Activated T-helper 1 cell treated with anti-CD3 and anti-CD28 coated beads, Interleukin-12 subunit alpha, Interleukin-12 subunit beta, Interleukin-2, Interleukin-4 antibody, amounts not matched to agents 30 ng/mL and 10 ng/mL and 1 ng/mL, durations not matched to agents 14 hours and 24 hours and 36 hours (primary cell): Measurements from ENCODE around the gene PLPP4. TPM values are rescaled to one million over a fixed set of nuclear protein-coding genes. Genes with fewer than 3 reads are reported as not detected.

Experiments used
- DNase-seq: peaks from one replicate; pipeline ENCODE4 v3.0.0; 2021; ENCODE audit warnings: low spot score
- H3K27ac Mint-ChIP-seq: one replicate; pipeline ENCODE4 v1.8.0; 2021; ENCODE audit warnings: mild to moderate bottlenecking, mixed read lengths
- H3K27me3 Mint-ChIP-seq: one replicate; pipeline ENCODE4 v1.8.0; 2022; ENCODE audit warnings: mild to moderate bottlenecking, moderate library complexity, mixed read lengths; ENCODE audit not compliant: insufficient read depth
- H3K36me3 Mint-ChIP-seq: one replicate; pipeline ENCODE4 v1.8.0; 2021; ENCODE audit warnings: low read depth, mixed read lengths
- H3K4me1 Mint-ChIP-seq: one replicate; pipeline ENCODE4 v1.8.0; 2021; ENCODE audit warnings: low read depth, mixed read lengths
- H3K4me3 Mint-ChIP-seq: one replicate; pipeline ENCODE4 v1.8.0; 2021; ENCODE audit warnings: mild to moderate bottlenecking, moderate library complexity, mixed read lengths
- H3K9me3 Mint-ChIP-seq: one replicate; pipeline ENCODE4 v1.8.0; 2021; ENCODE audit warnings: mixed read lengths
- intact Hi-C: fragments of 100-400 bp; cut with micrococcal nuclease; formaldehyde crosslinking; loops from one replicate; pipeline ENCODE4 v1.15.1; 2024
- total RNA-seq: library from RNA; stranded (reverse); gene quantifications from 2 replicates; pipeline ENCODE4 v1.2.3, GENCODE V29; 2022

PLPP4 gene
- total RNA-seq, 1 donor from 2014 or later, result not detected

DNA sequence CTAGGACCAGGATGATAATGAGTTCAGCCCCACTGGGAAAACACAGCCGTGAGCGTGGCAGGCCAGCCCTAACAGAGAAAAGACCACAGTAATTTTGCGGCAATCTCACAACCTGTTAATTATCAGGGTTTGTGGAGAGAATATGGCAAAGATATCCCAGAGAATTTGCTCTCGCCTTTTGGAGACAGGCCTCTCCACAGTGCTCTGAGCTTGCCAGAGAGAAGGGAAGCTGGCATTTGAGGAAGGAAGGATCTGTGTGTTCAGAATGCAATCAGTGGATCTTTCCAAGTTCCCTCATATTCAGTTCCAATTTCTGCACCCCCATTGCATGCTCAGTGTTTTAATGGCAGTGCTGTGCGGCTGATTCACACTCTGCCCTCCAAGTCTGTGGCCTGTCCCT is 60.2 kb downstream of the PLPP4 start:
- Mint-ChIP-seq H3K4me3 (no peak overlapping the region), H3K27ac (no peak overlapping the region), H3K9me3 (no peaks in the 10 kb centered on the region), H3K27me3 (no peaks in the 10 kb centered on the region), H3K36me3 (no peaks in the 10 kb centered on the region), H3K4me1 (no peaks in the 10 kb centered on the region)
- intact Hi-C loops, result no loop called here
- no peak for DNase-seq

DNA sequence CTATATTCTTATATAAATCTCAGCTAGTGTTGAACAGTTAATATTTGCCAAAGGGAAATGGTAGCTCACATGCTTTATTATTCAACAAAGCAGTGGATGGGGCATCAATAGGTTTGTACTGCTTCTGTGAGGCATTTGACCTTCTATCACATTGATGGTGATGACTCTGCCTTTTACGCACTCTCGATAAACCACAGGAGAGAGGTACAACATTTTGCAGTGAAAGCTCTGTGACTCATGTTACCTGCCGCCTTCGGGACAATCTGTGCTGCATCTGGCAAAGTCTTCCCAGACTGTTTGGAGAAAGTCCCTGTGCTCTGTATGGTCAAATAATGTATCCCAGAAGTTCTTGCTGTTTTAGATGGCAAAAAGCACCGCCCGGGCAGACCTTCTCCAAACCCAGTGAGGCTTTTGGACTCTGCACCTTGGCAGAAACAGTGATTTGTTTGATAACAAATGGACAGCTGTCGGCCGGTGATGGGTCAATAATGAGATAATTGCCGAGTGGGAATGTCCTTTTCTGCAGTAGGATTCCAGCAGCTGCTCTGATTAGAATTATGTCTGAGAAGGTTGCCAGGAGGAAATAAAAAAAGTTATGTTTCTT is 61.0 kb downstream of the PLPP4 start:
- Mint-ChIP-seq H3K4me3 (no peak overlapping the region), H3K36me3 (no peaks in the 10 kb centered on the region), H3K27ac (no peak overlapping the region), H3K4me1 (no peaks in the 10 kb centered on the region), H3K27me3 (no peaks in the 10 kb centered on the region), H3K9me3 (no peaks in the 10 kb centered on the region)
- DNase-seq, result no peak
- intact Hi-C loops, result no loop called here

DNA sequence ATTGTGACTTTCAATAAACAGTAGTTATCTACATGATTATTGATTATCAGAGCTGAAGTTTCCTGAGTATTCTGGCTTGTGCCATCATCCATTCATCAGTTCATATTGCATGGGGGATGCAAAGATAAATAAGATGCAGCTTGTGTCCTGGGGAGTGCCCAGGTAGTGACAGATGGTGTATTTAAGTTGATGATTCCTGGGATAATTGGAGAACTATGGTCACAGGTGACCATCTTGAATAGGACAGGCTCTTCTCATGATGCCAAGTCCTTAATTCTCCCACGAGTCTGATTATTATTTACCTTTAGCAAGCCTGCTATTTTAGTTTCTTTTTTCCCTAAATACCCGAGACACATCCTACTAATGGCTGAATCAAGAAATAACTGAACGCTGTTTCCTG is 64.9 kb downstream of the PLPP4 start:
- intact Hi-C loops, result no loop called here
- Mint-ChIP-seq H3K4me1 (no peaks in the 10 kb centered on the region), H3K36me3 (no peaks in the 10 kb centered on the region), H3K4me3 (no peak overlapping the region), H3K27me3 (no peaks in the 10 kb centered on the region), H3K9me3 (no peaks in the 10 kb centered on the region), H3K27ac (no peak overlapping the region)
- DNase-seq, result no peak

DNA sequence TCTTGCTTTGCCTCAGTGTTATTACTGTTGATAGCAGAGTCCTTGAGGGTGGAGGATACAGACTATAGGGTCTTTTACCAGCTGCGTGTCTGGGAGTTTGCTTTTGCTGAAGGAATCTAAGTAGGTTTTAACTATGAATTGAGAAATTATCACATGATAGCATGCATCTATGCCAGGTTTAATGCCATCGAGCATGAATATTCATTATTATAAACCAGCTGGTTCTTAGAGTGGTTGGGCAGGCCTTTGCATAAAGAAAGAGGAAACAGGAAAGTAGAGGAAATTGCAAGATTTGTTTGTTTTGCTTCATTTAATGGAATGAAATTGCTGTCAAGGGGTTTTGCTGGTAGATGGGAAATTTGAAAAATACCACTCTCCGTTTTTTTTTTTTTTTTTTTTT is 70.7 kb downstream of the PLPP4 start:
- H3K36me3 Mint-ChIP-seq, result no peaks in the 10 kb centered on the region
- no peaks in the 10 kb centered on the region for H3K4me1 Mint-ChIP-seq
- no peak overlapping the region for H3K4me3 Mint-ChIP-seq
- intact Hi-C loops, result no loop called here
- H3K27me3 Mint-ChIP-seq, result no peaks in the 10 kb centered on the region
- DNase-seq, result no peak
- no peaks in the 10 kb centered on the region for H3K9me3 Mint-ChIP-seq
- no peak overlapping the region for H3K27ac Mint-ChIP-seq

DNA sequence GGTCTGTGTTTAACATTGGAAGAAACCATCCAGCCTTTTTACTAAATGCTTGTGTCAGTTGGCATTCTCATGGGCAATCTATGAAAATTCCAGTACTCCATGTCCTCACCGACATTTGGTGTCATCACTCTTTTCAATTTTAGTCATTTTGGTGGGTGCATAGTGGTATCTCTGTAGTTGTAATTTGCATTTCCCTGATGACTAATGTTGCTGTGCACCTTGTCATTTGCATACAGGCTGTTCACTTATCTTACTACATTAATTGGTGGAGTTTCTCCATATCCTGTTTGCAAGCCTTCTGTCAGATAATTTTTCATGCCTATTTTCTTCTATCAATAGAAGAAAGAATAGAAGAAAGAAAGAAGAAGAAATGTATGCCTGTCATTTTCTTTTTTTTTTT is 73.7 kb downstream of the PLPP4 start:
- H3K36me3 Mint-ChIP-seq, result no peaks in the 10 kb centered on the region

DNA sequence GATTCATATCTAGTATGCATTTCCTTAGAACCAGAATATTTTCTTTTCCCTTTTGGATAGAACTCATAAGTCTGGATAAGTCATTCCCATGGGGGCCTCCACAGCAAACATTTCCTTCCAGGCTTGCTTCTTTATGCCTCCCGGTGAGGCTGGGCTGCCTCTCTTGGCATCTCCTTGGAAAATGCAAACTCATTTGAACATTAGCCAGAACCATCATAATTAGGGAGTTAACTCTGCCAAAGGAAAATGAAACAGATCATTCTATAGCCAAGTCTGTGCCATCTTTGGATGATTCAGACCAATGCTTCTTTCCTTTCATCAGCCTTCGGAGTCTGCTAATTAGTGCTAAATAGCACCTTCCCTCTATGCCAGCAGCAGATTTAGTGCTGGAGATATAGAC is 81.1 kb downstream of the PLPP4 start:
- H3K4me3 Mint-ChIP-seq, result no peak overlapping the region
- no peak overlapping the region for H3K27ac Mint-ChIP-seq
- H3K4me1 Mint-ChIP-seq, result no peaks in the 10 kb centered on the region
- intact Hi-C loops, result no loop called here
- H3K9me3 Mint-ChIP-seq, result no peaks in the 10 kb centered on the region
- no peaks in the 10 kb centered on the region for H3K36me3 Mint-ChIP-seq
- no peaks in the 10 kb centered on the region for H3K27me3 Mint-ChIP-seq
- DNase-seq, result no peak

More for the DNA sequence above, 73.7 kb downstream of the PLPP4 start:
- no peaks in the 10 kb centered on the region for H3K9me3 Mint-ChIP-seq
- no peak for DNase-seq
- intact Hi-C loops, result no loop called here
- H3K27ac Mint-ChIP-seq, result no peak overlapping the region
- H3K4me3 Mint-ChIP-seq, result no peak overlapping the region
- no peaks in the 10 kb centered on the region for H3K27me3 Mint-ChIP-seq
- H3K4me1 Mint-ChIP-seq, result no peaks in the 10 kb centered on the region

DNA sequence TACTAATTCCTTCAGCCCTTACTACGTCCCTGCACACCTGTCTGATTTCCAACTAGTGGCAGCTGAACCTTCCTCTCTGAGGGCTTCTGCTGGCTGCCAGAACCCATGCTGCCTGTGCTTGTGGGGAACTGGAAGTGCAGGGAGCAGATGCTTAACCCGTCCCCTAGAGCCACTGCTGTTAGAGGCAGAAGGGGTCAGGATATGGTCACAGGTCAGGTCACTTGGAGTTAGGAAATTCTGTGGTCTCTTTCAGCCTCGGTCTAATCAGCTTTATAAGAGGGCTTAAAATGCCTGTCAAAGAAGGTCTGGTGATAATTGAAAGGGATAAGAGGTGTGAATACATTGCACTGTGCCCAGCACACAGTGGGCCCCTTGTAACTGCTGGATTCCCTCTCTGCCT is 82.0 kb downstream of the PLPP4 start:
- no peaks in the 10 kb centered on the region for H3K9me3 Mint-ChIP-seq
- intact Hi-C loops, result no loop called here
- no peaks in the 10 kb centered on the region for H3K4me1 Mint-ChIP-seq
- H3K36me3 Mint-ChIP-seq, result no peaks in the 10 kb centered on the region
- no peak for DNase-seq
- H3K27ac Mint-ChIP-seq, result no peak overlapping the region
- H3K4me3 Mint-ChIP-seq, result no peak overlapping the region
- no peaks in the 10 kb centered on the region for H3K27me3 Mint-ChIP-seq

DNA sequence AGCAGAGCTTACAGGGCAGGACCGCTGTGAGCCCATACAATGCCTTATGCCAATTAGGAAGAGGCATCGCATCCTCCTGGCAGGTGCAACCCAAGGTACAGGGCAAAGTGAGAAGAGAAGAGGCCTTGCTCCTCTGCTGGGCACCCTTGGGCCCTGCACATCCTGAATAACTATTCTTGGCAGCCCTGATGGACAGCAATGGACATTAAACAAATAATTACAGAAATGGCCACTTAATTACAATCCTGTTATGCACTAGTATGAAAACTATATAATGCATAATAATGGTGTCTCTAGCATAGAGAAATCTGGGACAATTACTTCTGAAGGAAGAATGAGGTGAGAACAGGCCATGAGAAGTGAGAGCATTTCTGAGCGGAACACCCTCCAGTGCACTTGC is 83.5 kb downstream of the PLPP4 start:
- no peaks in the 10 kb centered on the region for H3K36me3 Mint-ChIP-seq
- no peaks in the 10 kb centered on the region for H3K27me3 Mint-ChIP-seq
- no peak for DNase-seq
- intact Hi-C loops, result no loop called here
- no peak overlapping the region for H3K4me3 Mint-ChIP-seq
- H3K27ac Mint-ChIP-seq, result no peak overlapping the region
- no peaks in the 10 kb centered on the region for H3K9me3 Mint-ChIP-seq
- no peaks in the 10 kb centered on the region for H3K4me1 Mint-ChIP-seq

DNA sequence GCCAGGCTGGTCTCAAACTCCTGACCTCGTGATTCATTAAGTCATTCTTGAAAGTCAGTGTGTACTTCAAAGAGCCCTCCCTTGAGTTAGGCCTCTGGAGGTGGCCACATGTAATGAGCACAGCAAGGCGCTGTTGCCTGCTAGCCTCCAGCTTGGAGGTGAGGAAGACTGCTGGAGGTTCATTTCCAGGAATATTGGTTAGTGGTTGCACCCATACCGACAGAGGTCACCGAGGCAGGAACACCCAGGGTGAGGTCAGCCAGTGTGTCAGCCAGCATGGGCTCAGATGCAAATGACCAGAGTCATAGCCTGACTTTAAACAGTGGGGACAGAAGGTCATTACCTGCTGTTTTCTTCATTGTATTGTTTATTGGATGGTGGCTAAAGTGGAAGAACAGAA is 85.0 kb downstream of the PLPP4 start:
- Mint-ChIP-seq H3K27me3 (no peaks in the 10 kb centered on the region), H3K9me3 (no peaks in the 10 kb centered on the region), H3K4me3 (no peak overlapping the region), H3K4me1 (no peaks in the 10 kb centered on the region), H3K36me3 (no peaks in the 10 kb centered on the region), H3K27ac (no peak overlapping the region)
- DNase-seq, result no peak
- intact Hi-C loops, result no loop called here

DNA sequence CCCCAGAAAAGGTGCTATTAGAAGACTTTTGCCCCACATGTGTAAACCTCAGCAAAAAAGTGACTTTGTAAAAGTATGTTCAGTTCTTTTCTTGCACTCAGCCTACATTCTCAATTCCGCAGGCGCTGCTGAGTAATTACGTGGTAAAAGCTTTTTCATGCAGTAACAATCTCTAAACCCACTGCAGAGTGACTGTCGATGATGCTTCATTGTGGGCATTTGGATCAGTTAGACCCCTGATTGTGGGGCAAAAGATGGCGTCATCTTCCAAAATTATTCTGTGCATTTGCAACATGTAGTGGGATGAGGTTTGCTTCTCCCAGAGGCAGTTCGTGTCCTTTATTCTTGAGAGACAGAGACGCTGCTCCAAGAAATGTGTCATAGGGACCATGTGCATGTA is 85.6 kb downstream of the PLPP4 start:
- no peaks in the 10 kb centered on the region for H3K36me3 Mint-ChIP-seq
- H3K27me3 Mint-ChIP-seq, result no peaks in the 10 kb centered on the region
- DNase-seq, result no peak
- H3K27ac Mint-ChIP-seq, result no peak overlapping the region
- H3K9me3 Mint-ChIP-seq, result no peaks in the 10 kb centered on the region
- H3K4me1 Mint-ChIP-seq, result no peaks in the 10 kb centered on the region
- H3K4me3 Mint-ChIP-seq, result no peak overlapping the region
- intact Hi-C loops, result no loop called here

DNA sequence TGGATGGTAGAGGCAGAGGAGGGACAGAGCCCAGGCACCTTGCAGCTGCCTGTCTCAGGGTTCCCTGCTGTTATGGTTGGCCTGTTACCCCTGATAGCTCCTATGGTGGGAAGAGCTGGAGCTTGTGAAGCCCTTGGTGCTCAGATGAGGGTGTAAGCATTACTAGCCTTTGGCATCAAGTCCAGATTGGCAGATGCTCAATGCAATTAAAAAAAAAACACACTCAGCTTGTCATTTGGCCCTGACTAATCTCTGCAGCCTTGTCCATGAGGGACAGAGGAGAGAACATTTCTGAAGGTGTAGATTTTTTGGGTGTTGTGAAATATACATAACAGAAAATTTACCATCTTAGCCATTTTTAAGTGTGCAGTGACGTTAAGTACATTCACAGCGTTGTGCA is 86.3 kb downstream of the PLPP4 start:
- no peak overlapping the region for H3K4me3 Mint-ChIP-seq
- no peaks in the 10 kb centered on the region for H3K4me1 Mint-ChIP-seq
- no peaks in the 10 kb centered on the region for H3K36me3 Mint-ChIP-seq
- H3K27ac Mint-ChIP-seq, result no peak overlapping the region
- H3K9me3 Mint-ChIP-seq, result no peaks in the 10 kb centered on the region
- H3K27me3 Mint-ChIP-seq, result no peaks in the 10 kb centered on the region
- intact Hi-C loops, result no loop called here
- no peak for DNase-seq

DNA sequence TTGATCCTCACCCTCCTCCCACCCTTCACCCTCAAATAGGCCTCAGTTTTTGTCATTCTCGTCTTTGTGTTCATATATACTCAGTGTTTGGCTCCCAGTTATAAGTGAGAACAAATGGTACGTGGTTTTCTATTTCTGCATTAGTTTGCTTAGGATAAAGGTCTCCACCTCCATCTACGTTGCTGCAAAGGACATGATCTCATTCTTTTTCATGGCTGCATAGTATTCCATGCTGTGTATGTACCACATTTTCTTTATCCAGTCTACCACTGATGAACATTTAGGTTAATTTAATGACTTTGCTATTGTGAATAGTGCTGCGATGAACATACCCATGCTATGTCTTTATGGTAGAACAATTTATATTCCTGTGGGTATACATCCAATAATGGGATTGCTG is 91.2 kb downstream of the PLPP4 start:
- Mint-ChIP-seq H3K36me3 (no peaks in the 10 kb centered on the region), H3K27me3 (no peaks in the 10 kb centered on the region), H3K27ac (no peak overlapping the region), H3K4me3 (no peak overlapping the region), H3K9me3 (no peaks in the 10 kb centered on the region), H3K4me1 (no peaks in the 10 kb centered on the region)
- intact Hi-C loops, result no loop called here
- DNase-seq, result no peak

DNA sequence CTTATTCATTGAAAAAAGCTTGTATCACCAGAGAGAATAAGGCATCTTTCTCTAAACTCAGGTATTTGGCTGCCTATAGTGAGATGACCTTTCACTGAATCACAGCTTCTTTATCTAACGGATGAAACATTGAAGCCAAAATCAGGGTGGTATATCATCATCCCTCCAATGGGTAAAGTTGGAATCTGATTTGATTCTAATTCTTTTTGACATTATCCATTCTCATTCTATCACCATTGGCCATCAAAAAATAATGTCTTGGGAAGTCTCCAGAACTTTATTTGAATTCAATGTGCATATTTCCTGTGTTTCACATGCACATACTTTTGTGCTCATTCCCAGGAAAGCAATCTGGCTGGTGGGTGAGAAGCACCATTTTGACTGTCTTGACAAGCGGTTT is 95.2 kb downstream of the PLPP4 start:
- no peaks in the 10 kb centered on the region for H3K4me1 Mint-ChIP-seq

DNA sequence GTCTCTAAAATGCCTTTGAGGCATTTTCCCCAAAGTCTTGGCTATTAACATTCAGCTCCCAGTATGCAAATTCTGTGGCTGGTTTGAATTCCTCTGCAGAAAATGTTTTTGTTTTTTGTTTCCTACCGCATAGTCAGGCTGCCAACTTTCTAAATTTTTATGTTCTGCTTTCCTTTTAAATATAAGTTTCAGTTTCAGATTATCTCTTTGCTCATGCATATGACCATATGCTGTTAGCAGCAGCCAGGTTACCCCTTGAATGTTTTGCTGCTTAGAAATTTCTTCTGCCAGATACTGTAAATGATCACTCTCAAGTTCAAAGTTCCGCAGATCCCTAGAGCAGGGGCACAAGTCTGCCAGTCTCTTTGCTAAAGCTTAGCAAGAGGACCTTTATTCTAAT is 96.9 kb downstream of the PLPP4 start:
- Mint-ChIP-seq H3K27ac (no peak overlapping the region), H3K36me3 (no peaks in the 10 kb centered on the region)
- intact Hi-C loops, result no loop called here

More for the DNA sequence above, 95.2 kb downstream of the PLPP4 start:
- H3K36me3 Mint-ChIP-seq, result no peaks in the 10 kb centered on the region
- intact Hi-C loops, result no loop called here
- H3K4me3 Mint-ChIP-seq, result no peak overlapping the region
- H3K27me3 Mint-ChIP-seq, result no peaks in the 10 kb centered on the region
- H3K27ac Mint-ChIP-seq, result no peak overlapping the region
- DNase-seq, result no peak
- peaks cover 3% of the 10 kb centered on the region for H3K9me3 Mint-ChIP-seq

More for the DNA sequence above, 96.9 kb downstream of the PLPP4 start:
- Mint-ChIP-seq H3K9me3 (peaks cover 3% of the 10 kb centered on the region), H3K4me1 (no peaks in the 10 kb centered on the region), H3K4me3 (no peak overlapping the region), H3K27me3 (no peaks in the 10 kb centered on the region)
- no peak for DNase-seq
